HPDE6-E6E7 (cell line): ENCODE measurements around the gene LBR.
A peak's percentile ranks its signal among the peaks of the same experiment; 100 is the strongest.

ENCODE experiments used
- DNase-seq: peaks from one replicate; pipeline ENCODE4 v3.0.0; 2011; ENCODE audit warnings: missing footprints; ENCODE audit errors: extremely low spot score

Gene LBR

GRCh38 chr1:225446595-225446960, 18.7 kb upstream of the LBR start:
- DNase-seq: no peak

- no peak for DNase-seq
Observed at GRCh38 chr1:225445639-225446594, 18.1 kb upstream of the LBR start.

- no peak for DNase-seq
Observed at GRCh38 chr1:225442123-225442505, 14.3 kb upstream of the LBR start.

GRCh38 chr1:225441314-225442122, 13.7 kb upstream of the LBR start:
- DNase-seq: no peak

GRCh38 chr1:225440380-225441221, 12.8 kb upstream of the LBR start:
- no peak for DNase-seq

- DNase-seq: no peak
Observed at GRCh38 chr1:225437710-225438437, 10.0 kb upstream of the LBR start.

- no peak for DNase-seq
Observed at GRCh38 chr1:225435957-225436392, 8.1 kb upstream of the LBR start.

GRCh38 chr1:225435487-225435886, 7.6 kb upstream of the LBR start:
- DNase-seq: no peak

- no peak for DNase-seq
Observed at GRCh38 chr1:225435076-225435475, 7.2 kb upstream of the LBR start.

GRCh38 chr1:225434046-225434445, 6.2 kb upstream of the LBR start:
- DNase-seq: no peak

- DNase-seq: no peak
Observed at GRCh38 chr1:225431081-225431863, 3.4 kb upstream of the LBR start.

- DNase-seq: no peak
Observed at GRCh38 chr1:225430301-225430700, 2.5 kb upstream of the LBR start.

- DNase-seq: no peak
Observed at GRCh38 chr1:225428881-225429455, 1.1 kb upstream of the LBR start.

GRCh38 chr1:225428068-225428880, 436 bp upstream of the LBR start:
- peak; percentile 91 for DNase-seq

- DNase-seq: peak; percentile 29
Observed at GRCh38 chr1:225426395-225427234, 1.2 kb downstream of the LBR start.

GRCh38 chr1:225425201-225425786, 2.5 kb downstream of the LBR start:
- DNase-seq: peak; percentile 20

- no peak for DNase-seq
Observed at GRCh38 chr1:225424562-225425200, 3.2 kb downstream of the LBR start.
